IMR-90 (cell line): Measurements from ENCODE around the gene MAOA. TPM values are rescaled to one million over a fixed set of nuclear protein-coding genes. Genes with fewer than 3 reads are reported as not detected.

ENCODE experiments used
- ATAC-seq: fragments of 200-7000 bp; cut with Tn5 transposase; 2 replicates; pipeline ENCODE4 v1.9.1; 2020; ENCODE audit warnings: low read depth, mild to moderate bottlenecking, moderate library complexity
- BruUV-seq: library from RNA; stranded (reverse); fragments of 400-500 nt; replicated peaks from 2 replicates; lab custom pipeline; 2021; lab: Mats Ljungman, UMichigan
- CTCF ChIA-PET: fragments of 300-600 bp; formaldehyde crosslinking; extraction: SDS; loops from one replicate; lab custom pipeline; 2021; ENCODE audit warnings: antibody characterized with exemption; lab: Yijun Ruan, JAX
- POLR2A ChIA-PET: fragments of 300-600 bp; sonication (Branson Sonifier 250); formaldehyde crosslinking; loops from one replicate; lab custom pipeline; 2022; ENCODE audit warnings: antibody characterized with exemption; ENCODE audit not compliant: unreplicated experiment; lab: Charles Lee
- DNase-seq: peaks from one replicate; pipeline ENCODE4 v3.0.0; 2013
- H2AFZ ChIP-seq: replicated peaks from 2 replicates; pipeline ENCODE3; 2013; ENCODE audit warnings: low read length, mild to moderate bottlenecking; ENCODE audit not compliant: poor library complexity
- H2AK5ac ChIP-seq: 2 replicates; pipeline ENCODE4 v1.6.1; 2013; ENCODE audit warnings: low read depth, low read length, inconsistent platforms
- H2AK9ac ChIP-seq: replicated peaks from 2 replicates; pipeline ENCODE3; 2013; ENCODE audit warnings: mild to moderate bottlenecking, low read depth, low read length, moderate library complexity; ENCODE audit not compliant: poor library complexity
- H2BK120ac ChIP-seq: 2 replicates; pipeline ENCODE4 v1.6.1; 2013; ENCODE audit warnings: low read depth, low read length, inconsistent platforms
- H2BK15ac ChIP-seq: 3 replicates; pipeline ENCODE4 v1.6.1; 2013; ENCODE audit warnings: low read depth, low read length, inconsistent platforms
- H2BK20ac ChIP-seq: 2 replicates; pipeline ENCODE4 v1.6.1; 2013; ENCODE audit warnings: low read depth, mild to moderate bottlenecking, inconsistent platforms, low read length, moderate library complexity
- H2BK5ac ChIP-seq: 2 replicates; pipeline ENCODE4 v1.6.1; 2013; ENCODE audit warnings: mild to moderate bottlenecking, low read depth, low read length, inconsistent platforms; ENCODE audit not compliant: poor library complexity, severe bottlenecking
- H3K14ac ChIP-seq: replicated peaks from 2 replicates; pipeline ENCODE4 v1.6.1; 2013; ENCODE audit warnings: low read depth, low read length, inconsistent platforms
- H3K18ac ChIP-seq: 2 replicates; pipeline ENCODE4 v1.6.1; 2013; ENCODE audit warnings: low read depth, low read length, control low read depth
- H3K23ac ChIP-seq: 2 replicates; pipeline ENCODE4 v1.6.1; 2013; ENCODE audit warnings: low read depth, low read length, inconsistent platforms
- H3K27ac ChIP-seq: 2 replicates; pipeline ENCODE4 v1.5.1; 2013; ENCODE audit warnings: mild to moderate bottlenecking, control low read depth, low read length; ENCODE audit not compliant: insufficient read depth
- H3K27me3 ChIP-seq: 2 replicates; pipeline ENCODE4 v1.6.1; 2013; ENCODE audit warnings: low read length; ENCODE audit not compliant: control insufficient read depth, insufficient read depth
- H3K36me3 ChIP-seq: 2 replicates; pipeline ENCODE4 v1.6.1; 2013; ENCODE audit warnings: low read length, mixed read lengths; ENCODE audit not compliant: control insufficient read depth, insufficient read depth
- H3K4ac ChIP-seq: 2 replicates; pipeline ENCODE4 v1.6.1; 2013; ENCODE audit warnings: low read depth, low read length, inconsistent platforms
- H3K4me1 ChIP-seq: 2 replicates; pipeline ENCODE4 v1.6.1; 2013; ENCODE audit warnings: low read length, mixed read lengths; ENCODE audit not compliant: control insufficient read depth, insufficient read depth
- H3K4me2 ChIP-seq: 2 replicates; pipeline ENCODE4 v1.6.1; 2013; ENCODE audit warnings: low read depth, mild to moderate bottlenecking, control low read depth, low read length, moderate library complexity
- H3K4me3 ChIP-seq: 2 replicates; pipeline ENCODE4 v1.5.1; 2013; ENCODE audit warnings: low read depth, mild to moderate bottlenecking, control low read depth, low read length, moderate library complexity; ENCODE audit not compliant: insufficient read depth
- H3K56ac ChIP-seq: 2 replicates; pipeline ENCODE4 v1.6.1; 2013; ENCODE audit warnings: low read length, inconsistent platforms; ENCODE audit not compliant: insufficient read depth; ENCODE audit errors: extremely low read depth
- H3K79me1 ChIP-seq, 2 experiments: 2 replicates each; pipeline ENCODE4 v1.6.1; 2013; ENCODE audit warnings: low read length in 2 of 2, inconsistent platforms in 1 of 2, low read depth in 1 of 2
- H3K9ac ChIP-seq: 2 replicates; pipeline ENCODE4 v1.6.1; 2013; ENCODE audit warnings: low read depth, low read length, control low read depth
- H3K9me1 ChIP-seq: 2 replicates; pipeline ENCODE4 v1.6.1; 2013; ENCODE audit warnings: low read length, inconsistent platforms; ENCODE audit not compliant: insufficient read depth
- H3K9me3 ChIP-seq: 2 replicates; pipeline ENCODE4 v1.6.1; 2013; ENCODE audit warnings: low read length; ENCODE audit not compliant: control insufficient read depth, insufficient read depth
- H4K20me1 ChIP-seq: 2 replicates; pipeline ENCODE4 v1.6.1; 2013; ENCODE audit warnings: low read length, inconsistent platforms; ENCODE audit not compliant: insufficient read depth
- H4K5ac ChIP-seq: 2 replicates; pipeline ENCODE4 v1.6.1; 2013; ENCODE audit warnings: mild to moderate bottlenecking, low read depth, low read length, control low read depth
- H4K8ac ChIP-seq, 2 experiments: 2 replicates each; pipeline ENCODE4 v1.6.1; 2013; ENCODE audit warnings: low read depth in 2 of 2, low read length in 2 of 2, control low read depth in 1 of 2, inconsistent platforms in 1 of 2
- H4K91ac ChIP-seq: 2 replicates; pipeline ENCODE4 v1.6.1; 2013; ENCODE audit warnings: low read depth, low read length, inconsistent platforms; ENCODE audit not compliant: insufficient read depth
- CHD1 ChIP-seq: IDR thresholded peaks from 2 replicates; pipeline ENCODE4 v1.6.1; 2012; ENCODE audit warnings: low read depth, low read length, improper control_type of control experiment
- WGBS, 2 experiments: methylation state at CpG; one replicate each; pipeline versions ENCODE4 v1.1.5 to v1.1.7; 2013; ENCODE audit warnings: missing lambda C conversion rate in 2 of 2; ENCODE audit not compliant: insufficient read length in 1 of 2; ENCODE audit errors: extremely low coverage in 2 of 2; 5-methylcytosine and 5-hydroxymethylcytosine counted together
- dilution Hi-C: fragments of 300-500 bp; cut with HindIII; formaldehyde crosslinking; loops from one replicate; pipeline ENCODE4 v1.14.3; 2018; ENCODE audit warnings: low sequenced_read_pairs; ENCODE audit not compliant: unreplicated experiment
- in situ Hi-C: fragments of 300-500 bp; cut with MboI; formaldehyde crosslinking; loops from 3 replicates; pipeline ENCODE4 v1.14.3; 2019; ENCODE audit warnings: low sequenced_read_pairs, inconsistent platforms, mixed read lengths
- intact Hi-C: fragments of 100-400 bp; cut with micrococcal nuclease; formaldehyde crosslinking; loops from 2 replicates; pipeline ENCODE4 v1.10.0; 2022
- polyA plus RNA-seq, 3 experiments: library from polyadenylated mRNA; depleted of rRNA; stranded (reverse); fragments of >200 nt; gene quantifications; 2 replicates each; pipeline ENCODE4 v1.2.3, GENCODE V29; 2012; ENCODE audit warnings: low replicate concordance in 1 of 3
- total RNA-seq: library from RNA; depleted of rRNA; stranded (reverse); fragments of >200 nt; gene quantifications from 2 replicates; pipeline ENCODE4 v1.2.3, GENCODE V29; 2012

Gene MAOA
- total and polyA plus RNA-seq, 2 of the 4 experiments (the other 2 are of a cell fraction): 0.14 to 0.36 TPM

DNA sequence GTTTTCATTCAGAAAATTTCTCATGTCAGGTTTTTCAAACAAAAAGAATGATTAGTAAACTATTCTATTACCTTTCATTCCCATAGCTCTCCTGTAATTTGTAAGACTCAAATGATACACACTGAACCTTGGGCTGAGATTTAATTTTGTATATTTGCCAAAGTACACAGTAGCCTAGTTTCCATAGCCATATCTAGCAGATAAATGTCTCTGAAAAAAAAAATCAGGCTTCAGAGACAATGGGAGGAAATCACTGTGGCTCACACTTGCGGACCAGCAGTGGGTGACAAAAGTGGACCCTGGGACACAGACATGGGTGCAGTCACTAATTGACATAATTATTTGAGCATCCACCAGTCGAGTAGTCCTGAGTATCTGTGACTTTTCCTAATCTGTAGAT, 46.6 kb downstream of the MAOA start:
- Histone ChIP-seq H3K9ac (no peak overlapping the region), H3K9me3 (no peaks in the 10 kb centered on the region), H4K91ac (no peak overlapping the region), H2AFZ (no peak overlapping the region), H3K4me2 (no peak overlapping the region), H3K4ac (no peak overlapping the region), H2BK5ac (no peak overlapping the region), H2AK9ac (no peak overlapping the region), H3K9me1 (0 out of 2 replicates have a peak, but pooled peaks cover 2% of the 10 kb centered on the region), H2AK5ac (no peak overlapping the region), H3K18ac (no peak overlapping the region), H4K5ac (no peak overlapping the region), H4K20me1 (no peaks in the 10 kb centered on the region), H3K27ac (no peak overlapping the region), H3K14ac (no peak overlapping the region), H3K27me3 (no peaks in the 10 kb centered on the region; the same call in none of the 2 replicates), H3K36me3 (no peaks in the 10 kb centered on the region), H3K79me1 (no peaks in the 10 kb centered on the region), H2BK15ac (no peak overlapping the region), H2BK120ac (no peak overlapping the region), H3K56ac (no peak overlapping the region), H4K8ac (no peak overlapping the region), H3K23ac (no peak overlapping the region), H2BK20ac (no peak overlapping the region), H3K4me3 (no peak overlapping the region), H3K4me1 (peaks cover 5% of the 10 kb centered on the region; the same call in 1 of the 2 replicates)
- ATAC-seq (no peak), DNase-seq (no peak)
- no TSS peak for BruUV-seq
- intact Hi-C loops (no loop called here), in situ Hi-C loops (no loop called here), dilution Hi-C loops (no loop called here)
- no peak for TF ChIP-seq CHD1
- no CpG with 5 or more reads among the region's 2 CpGs for WGBS, 2 experiments
- POLR2A ChIA-PET: no interaction called here
- CTCF ChIA-PET: no interaction called here
